Panc1 (cell line): ENCODE measurements around the gene CCBE1. TPM values are rescaled to one million over a fixed set of nuclear protein-coding genes. Genes with fewer than 3 reads are reported as not detected.

Experiments
- ATAC-seq: fragments of 200-7000 bp; cut with Tn5 transposase; 2 replicates; pipeline ENCODE4 v1.9.1; 2020; ENCODE audit warnings: mild to moderate bottlenecking, moderate library complexity
- BruUV-seq: library from RNA; stranded (reverse); fragments of 400-500 nt; replicated peaks from 2 replicates; lab custom pipeline; 2021; lab: Mats Ljungman, UMichigan
- CTCF ChIA-PET: fragments of 300-600 bp; sonication (Branson Sonifier 250); formaldehyde crosslinking; loops from one replicate; lab custom pipeline; 2022; ENCODE audit warnings: antibody characterized with exemption; lab: Charles Lee
- POLR2A ChIA-PET: fragments of 300-600 bp; sonication (Branson Sonifier 250); formaldehyde crosslinking; loops from one replicate; lab custom pipeline; 2022; ENCODE audit warnings: antibody characterized with exemption; lab: Charles Lee
- DNase-seq: peaks from one replicate; pipeline ENCODE4 v3.0.0-alpha.2; 2010; ENCODE audit warnings: low read depth, low spot score
- H3K27ac ChIP-seq: 2 replicates; pipeline ENCODE4 v1.5.1; 2011; ENCODE audit warnings: mild to moderate bottlenecking, low read length, inconsistent platforms
- H3K27me3 ChIP-seq: fragments of 200-500 bp; sonication (Bioruptor generic); 2 replicates; pipeline ENCODE4 v1.6.0; 2014; ENCODE audit warnings: low read length, inconsistent platforms; ENCODE audit not compliant: control insufficient read depth, insufficient read depth
- H3K36me3 ChIP-seq: fragments of 200-500 bp; sonication (Bioruptor generic); 2 replicates; pipeline ENCODE4 v1.5.1; 2014; ENCODE audit warnings: inconsistent platforms, mild to moderate bottlenecking, low read length, moderate library complexity; ENCODE audit not compliant: control insufficient read depth, insufficient read depth
- H3K4me1 ChIP-seq: 2 replicates; pipeline ENCODE4 v1.5.1; 2011; ENCODE audit warnings: inconsistent platforms, mild to moderate bottlenecking, low read length, moderate library complexity; ENCODE audit not compliant: control insufficient read depth, insufficient read depth
- H3K4me3 ChIP-seq, 2 experiments: 2 replicates each; pipeline ENCODE4 v1.5.1; 2011 to 2012; ENCODE audit warnings: low read depth in 2 of 2, low read length in 2 of 2, mild to moderate bottlenecking in 2 of 2, inconsistent platforms in 1 of 2, moderate library complexity in 1 of 2
- H3K9me3 ChIP-seq: fragments of 200-500 bp; sonication (Bioruptor generic); 2 replicates; pipeline ENCODE4 v1.5.1; 2014; ENCODE audit warnings: low read depth, mild to moderate bottlenecking, inconsistent platforms, low read length, moderate library complexity; ENCODE audit not compliant: control insufficient read depth, insufficient read depth
- POLR2AphosphoS5 ChIP-seq: IDR thresholded peaks from 2 replicates; pipeline ENCODE4 v1.6.1; 2012; ENCODE audit warnings: mild to moderate bottlenecking, low read depth, low read length, moderate library complexity
- SIN3A ChIP-seq: IDR thresholded peaks from 2 replicates; pipeline ENCODE4 v1.6.1; 2012; ENCODE audit warnings: low read depth, mild to moderate bottlenecking, low read length, moderate library complexity, borderline replicate concordance; ENCODE audit not compliant: insufficient read depth
- TCF7L2 ChIP-seq: IDR thresholded peaks from 2 replicates; pipeline ENCODE4 v1.6.1; 2011; ENCODE audit warnings: mild to moderate bottlenecking, low read depth, low read length, inconsistent platforms
- in situ Hi-C: cut with HindIII; loops from 2 replicates; pipeline ENCODE4 v1.10.0; 2016; ENCODE audit warnings: low sequenced_read_pairs, low pct_unique_long_range_greater_than_20kb
- intact Hi-C: fragments of 100-400 bp; cut with micrococcal nuclease; formaldehyde crosslinking; loops from one replicate; pipeline ENCODE4 v1.10.0; 2022; ENCODE audit not compliant: unreplicated experiment
- total RNA-seq: library from RNA; stranded (reverse); gene quantifications from one replicate; pipeline ENCODE4 v1.2.1, GENCODE V29; 2021; ENCODE audit not compliant: unreplicated experiment
- TF ChIP-seq, protein P1 (sequence below), 2 experiments: IDR thresholded peaks; 2 replicates each; pipeline ENCODE4 v1.6.1; 2011 to 2012; ENCODE audit warnings: low read depth in 2 of 2, control low read depth in 1 of 2, low read length in 1 of 2, mild to moderate bottlenecking in 1 of 2, moderate library complexity in 1 of 2; ENCODE audit not compliant: insufficient read depth in 1 of 2
- TF ChIP-seq, protein P2 (sequence below): fragments of 450-650 bp; IDR thresholded peaks from 2 replicates; pipeline ENCODE4 v1.5.1; 2017; ENCODE audit warnings: mild to moderate bottlenecking

Gene CCBE1
- total RNA-seq, 1 experiment from 2014 or later: 0.13 TPM

DNA sequence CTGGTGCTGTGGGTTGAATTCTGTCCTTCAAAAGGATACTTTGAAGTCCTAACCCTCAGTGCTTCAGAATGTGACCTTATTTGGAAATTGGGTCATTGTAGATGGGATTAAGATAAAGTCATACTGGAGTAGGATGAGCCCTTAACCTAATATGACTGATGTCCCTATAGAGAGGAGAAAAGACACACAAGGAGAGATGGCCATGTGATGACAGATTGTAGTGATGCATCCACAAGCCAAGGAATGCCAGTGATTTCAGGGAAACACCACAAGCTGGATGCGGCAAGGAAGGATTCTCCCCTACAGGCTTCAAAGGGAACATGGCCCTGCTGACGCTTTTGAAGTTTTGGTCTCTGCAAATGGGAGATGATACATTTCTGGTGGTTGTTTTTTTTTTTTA lies 24.7 kb upstream of the CCBE1 start:
- Histone ChIP-seq H3K4me1 (no peaks in the 10 kb centered on the region), H3K4me3 (no peak overlapping the region), H3K27ac (no peak overlapping the region), H3K27me3 (no peaks in the 10 kb centered on the region), H3K9me3 (no peaks in the 10 kb centered on the region), H3K36me3 (no peaks in the 10 kb centered on the region)
- intact Hi-C loops: no loop called here
- ChIA-PET POLR2A (no interaction called here), CTCF (no interaction called here)
- TF ChIP-seq POLR2AphosphoS5: no peak
- no peak for TF ChIP-seq SIN3A
- no peak for TF ChIP-seq TCF7L2
- in situ Hi-C loops: no loop called here
- ATAC-seq (no peak), DNase-seq (no peak)
- no TSS peak for BruUV-seq

DNA sequence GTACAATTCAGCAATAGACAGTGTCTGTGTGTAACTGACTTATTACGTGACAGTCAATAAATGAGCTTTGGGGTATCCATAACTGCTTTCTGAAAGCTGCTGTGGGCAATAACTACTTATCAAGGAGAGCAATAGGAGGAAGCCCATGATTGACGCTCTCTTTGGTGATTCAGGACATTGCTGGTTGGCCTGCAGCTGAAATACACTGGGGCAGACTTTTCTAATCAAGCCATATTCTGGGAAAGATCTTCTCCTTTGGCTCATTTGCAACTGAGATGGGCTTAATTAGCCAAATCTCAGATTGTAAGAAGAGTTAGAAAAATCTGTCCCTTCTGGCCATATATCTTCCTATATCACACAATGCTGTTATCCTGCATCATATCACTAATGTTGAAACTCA lies 24.0 kb upstream of the CCBE1 start:
- intact Hi-C loops (no loop called here), in situ Hi-C loops (no loop called here)
- no peak for DNase-seq
- no peak for ATAC-seq
- TF ChIP-seq, protein P1, sequence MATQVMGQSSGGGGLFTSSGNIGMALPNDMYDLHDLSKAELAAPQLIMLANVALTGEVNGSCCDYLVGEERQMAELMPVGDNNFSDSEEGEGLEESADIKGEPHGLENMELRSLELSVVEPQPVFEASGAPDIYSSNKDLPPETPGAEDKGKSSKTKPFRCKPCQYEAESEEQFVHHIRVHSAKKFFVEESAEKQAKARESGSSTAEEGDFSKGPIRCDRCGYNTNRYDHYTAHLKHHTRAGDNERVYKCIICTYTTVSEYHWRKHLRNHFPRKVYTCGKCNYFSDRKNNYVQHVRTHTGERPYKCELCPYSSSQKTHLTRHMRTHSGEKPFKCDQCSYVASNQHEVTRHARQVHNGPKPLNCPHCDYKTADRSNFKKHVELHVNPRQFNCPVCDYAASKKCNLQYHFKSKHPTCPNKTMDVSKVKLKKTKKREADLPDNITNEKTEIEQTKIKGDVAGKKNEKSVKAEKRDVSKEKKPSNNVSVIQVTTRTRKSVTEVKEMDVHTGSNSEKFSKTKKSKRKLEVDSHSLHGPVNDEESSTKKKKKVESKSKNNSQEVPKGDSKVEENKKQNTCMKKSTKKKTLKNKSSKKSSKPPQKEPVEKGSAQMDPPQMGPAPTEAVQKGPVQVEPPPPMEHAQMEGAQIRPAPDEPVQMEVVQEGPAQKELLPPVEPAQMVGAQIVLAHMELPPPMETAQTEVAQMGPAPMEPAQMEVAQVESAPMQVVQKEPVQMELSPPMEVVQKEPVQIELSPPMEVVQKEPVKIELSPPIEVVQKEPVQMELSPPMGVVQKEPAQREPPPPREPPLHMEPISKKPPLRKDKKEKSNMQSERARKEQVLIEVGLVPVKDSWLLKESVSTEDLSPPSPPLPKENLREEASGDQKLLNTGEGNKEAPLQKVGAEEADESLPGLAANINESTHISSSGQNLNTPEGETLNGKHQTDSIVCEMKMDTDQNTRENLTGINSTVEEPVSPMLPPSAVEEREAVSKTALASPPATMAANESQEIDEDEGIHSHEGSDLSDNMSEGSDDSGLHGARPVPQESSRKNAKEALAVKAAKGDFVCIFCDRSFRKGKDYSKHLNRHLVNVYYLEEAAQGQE (IDR thresholded peaks at IDR 0.05; ENCODE audit: insufficient read depth in 1 of 2, low read depth in 2 of 2, low read length in 1 of 2): no peak
- TF ChIP-seq POLR2AphosphoS5 (no peak), SIN3A (no peak), TCF7L2 (no peak)
- TF ChIP-seq, protein P2, sequence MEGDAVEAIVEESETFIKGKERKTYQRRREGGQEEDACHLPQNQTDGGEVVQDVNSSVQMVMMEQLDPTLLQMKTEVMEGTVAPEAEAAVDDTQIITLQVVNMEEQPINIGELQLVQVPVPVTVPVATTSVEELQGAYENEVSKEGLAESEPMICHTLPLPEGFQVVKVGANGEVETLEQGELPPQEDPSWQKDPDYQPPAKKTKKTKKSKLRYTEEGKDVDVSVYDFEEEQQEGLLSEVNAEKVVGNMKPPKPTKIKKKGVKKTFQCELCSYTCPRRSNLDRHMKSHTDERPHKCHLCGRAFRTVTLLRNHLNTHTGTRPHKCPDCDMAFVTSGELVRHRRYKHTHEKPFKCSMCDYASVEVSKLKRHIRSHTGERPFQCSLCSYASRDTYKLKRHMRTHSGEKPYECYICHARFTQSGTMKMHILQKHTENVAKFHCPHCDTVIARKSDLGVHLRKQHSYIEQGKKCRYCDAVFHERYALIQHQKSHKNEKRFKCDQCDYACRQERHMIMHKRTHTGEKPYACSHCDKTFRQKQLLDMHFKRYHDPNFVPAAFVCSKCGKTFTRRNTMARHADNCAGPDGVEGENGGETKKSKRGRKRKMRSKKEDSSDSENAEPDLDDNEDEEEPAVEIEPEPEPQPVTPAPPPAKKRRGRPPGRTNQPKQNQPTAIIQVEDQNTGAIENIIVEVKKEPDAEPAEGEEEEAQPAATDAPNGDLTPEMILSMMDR: no peak
- Histone ChIP-seq H3K4me1 (no peaks in the 10 kb centered on the region), H3K27ac (no peak overlapping the region), H3K4me3 (no peak overlapping the region), H3K36me3 (no peaks in the 10 kb centered on the region), H3K9me3 (no peaks in the 10 kb centered on the region), H3K27me3 (no peaks in the 10 kb centered on the region)
- POLR2A ChIA-PET: no interaction called here
- BruUV-seq: no TSS peak
- CTCF ChIA-PET: no interaction called here

DNA sequence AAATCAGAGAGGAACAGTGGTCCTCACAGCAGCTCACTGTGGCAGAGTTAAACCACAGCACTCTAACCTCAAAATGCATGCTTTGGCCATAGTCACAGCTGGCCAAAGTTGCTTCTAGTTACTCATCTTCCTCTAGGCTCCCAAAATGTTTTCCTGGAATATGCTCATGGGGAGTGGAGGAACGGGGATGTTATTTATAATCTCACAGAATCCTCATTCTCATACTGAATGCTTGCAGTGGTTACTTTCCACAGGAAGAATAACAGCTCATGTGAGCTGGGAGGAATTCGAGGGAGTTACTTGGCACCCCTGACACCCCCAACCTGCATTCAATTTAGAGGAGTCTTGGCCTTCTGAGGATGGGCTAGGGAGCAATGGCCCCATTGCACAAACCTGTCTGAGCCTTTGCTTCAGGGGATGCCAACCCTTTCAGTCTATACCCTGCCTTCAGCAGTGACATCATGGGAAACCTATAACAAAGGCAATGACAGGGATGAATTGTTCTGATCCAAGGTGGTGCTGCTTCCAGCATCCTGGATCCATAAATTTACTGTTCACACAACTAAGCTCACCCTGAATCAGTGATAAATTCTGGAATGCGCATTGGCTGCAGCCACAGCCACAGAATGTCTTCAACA lies 22.4 kb upstream of the CCBE1 start:
- no peaks in the 10 kb centered on the region for H3K36me3 ChIP-seq
- in situ Hi-C loops: no loop called here
- no peak for DNase-seq
- H3K27me3 ChIP-seq: no peaks in the 10 kb centered on the region
- H3K4me3 ChIP-seq: no peak overlapping the region
- ChIA-PET POLR2A (no interaction called here), CTCF (no interaction called here)
- TF ChIP-seq TCF7L2 (no peak), SIN3A (no peak), POLR2AphosphoS5 (no peak)
- TF ChIP-seq, protein P2: no peak
- TF ChIP-seq, protein P1 (IDR thresholded peaks at IDR 0.05; ENCODE audit: insufficient read depth in 1 of 2, low read depth in 2 of 2, low read length in 1 of 2): no peak
- intact Hi-C loops: no loop called here
- no TSS peak for BruUV-seq
- H3K27ac ChIP-seq: no peak overlapping the region
- H3K9me3 ChIP-seq: no peaks in the 10 kb centered on the region
- no peak for ATAC-seq
- H3K4me1 ChIP-seq: no peaks in the 10 kb centered on the region
